Activated CD4-positive, alpha-beta memory T cell treated with anti-CD3 and anti-CD28 coated beads for 36 hours (primary cell): ENCODE measurements around the gene SND1. TPM values are rescaled to one million over a fixed set of nuclear protein-coding genes. Genes with fewer than 3 reads are reported as not detected.

ENCODE experiments used
- microRNA-seq: library from miRNA; unstranded; fragments of <30 nt; microRNA quantifications from one replicate; pipeline ENCODE4 v1.2.0, GENCODE V29; 2022; ENCODE audit warnings: borderline number of aligned reads, borderline microRNAs expressed, borderline replicate concordance
- total RNA-seq, 2 experiments: library from RNA; stranded (reverse); gene quantifications; one replicate each; pipeline ENCODE4 v1.2.3, GENCODE V29; 2021

Gene SND1
- total RNA-seq, 2 experiments from 2014 or later, result 208 to 235 TPM

Small RNAs within 50 kb of the gene (microRNA-seq; reads per million reads assigned to microRNA genes)
- gene MIR593, result not detected

Other genes with a start within 250 kb of the SND1 start
- gene GCC1, start 66.6 kb upstream of the SND1 start, total RNA-seq, result 10 to 100 TPM; 14.1 to 15.0 TPM
- gene ARF5, start 63.8 kb upstream of the SND1 start, total RNA-seq, result 100 to 1,000 TPM; 128 to 129 TPM
- under 1 TPM; 0.75 to 0.86 TPM for gene FSCN3, start 58.5 kb upstream of the SND1 start, total RNA-seq
- gene PAX4, start 34.1 kb upstream of the SND1 start, total RNA-seq, result not detected